ENCODE data around the gene ANKRD33B. TPM values are rescaled to one million over a fixed set of nuclear protein-coding genes. Genes with fewer than 3 reads are reported as not detected.

ANKRD33B gene
- total and polyA plus RNA-seq, 9 of the 15 experiments (the other 6 are each of a cell fraction or from before 2014, with no cell fraction given), result 0.10 to 1.7 (median 0.40) TPM

DNA sequence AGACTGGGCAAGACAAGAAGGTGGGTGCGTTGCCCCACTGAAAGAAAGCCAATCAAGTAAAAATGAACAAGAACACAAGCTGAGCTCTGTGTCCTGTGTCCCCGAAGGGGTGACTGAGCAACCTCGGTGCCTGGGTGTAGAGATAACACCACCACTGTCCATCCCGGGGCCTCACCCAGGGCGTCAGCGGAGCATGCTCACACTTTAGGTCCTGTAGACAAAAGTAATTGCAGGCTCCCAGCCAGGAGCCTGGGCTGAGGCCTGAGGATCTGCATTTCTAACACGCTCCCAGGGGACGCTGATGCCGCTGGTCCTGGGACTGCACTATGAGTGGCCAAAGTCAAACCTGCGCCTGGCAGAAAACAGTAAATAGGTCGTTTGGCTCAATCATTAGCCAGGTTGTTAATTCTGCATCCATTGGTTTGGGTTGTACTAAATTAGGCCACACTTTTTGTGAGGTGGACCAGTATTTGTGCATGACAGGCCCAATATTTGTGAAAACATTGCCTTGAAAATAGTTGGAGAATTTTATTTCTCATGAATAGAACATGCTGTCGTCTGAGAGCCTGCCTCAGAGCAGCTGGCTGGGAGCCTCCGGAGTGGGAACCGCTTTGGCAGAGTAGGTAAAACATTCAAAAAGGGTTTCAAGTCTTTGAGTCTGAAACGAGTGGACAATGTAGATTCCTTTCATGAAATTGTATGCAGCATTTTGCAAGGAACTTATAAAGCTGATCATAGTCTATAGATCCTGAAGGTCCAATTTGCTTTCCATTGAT is 38.3 kb downstream of the ANKRD33B start (continued):
- no peak for TF ChIP-seq RREB1 (CRISPR knock-in tag; IDR thresholded peaks at IDR 0.05)
- TF ChIP-seq TRIM25 (IDR thresholded peaks at IDR 0.05; ENCODE audit: borderline replicate concordance), result no peak
- no peak for TF ChIP-seq SMC3 (conservative IDR thresholded peaks at IDR 0.05; ENCODE audit: insufficient read depth, low read depth, low read length)
- TF ChIP-seq BMI1 (IDR thresholded peaks at IDR 0.05; ENCODE audit: low read length), result no peak
- no peak for TF ChIP-seq SNAPC5 (CRISPR knock-in tag; IDR thresholded peaks at IDR 0.05)
- TF ChIP-seq, protein P1, sequence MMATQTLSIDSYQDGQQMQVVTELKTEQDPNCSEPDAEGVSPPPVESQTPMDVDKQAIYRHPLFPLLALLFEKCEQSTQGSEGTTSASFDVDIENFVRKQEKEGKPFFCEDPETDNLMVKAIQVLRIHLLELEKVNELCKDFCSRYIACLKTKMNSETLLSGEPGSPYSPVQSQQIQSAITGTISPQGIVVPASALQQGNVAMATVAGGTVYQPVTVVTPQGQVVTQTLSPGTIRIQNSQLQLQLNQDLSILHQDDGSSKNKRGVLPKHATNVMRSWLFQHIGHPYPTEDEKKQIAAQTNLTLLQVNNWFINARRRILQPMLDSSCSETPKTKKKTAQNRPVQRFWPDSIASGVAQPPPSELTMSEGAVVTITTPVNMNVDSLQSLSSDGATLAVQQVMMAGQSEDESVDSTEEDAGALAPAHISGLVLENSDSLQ (IDR thresholded peaks at IDR 0.05), result peak; percentile 63
- TF ChIP-seq, protein P2, sequence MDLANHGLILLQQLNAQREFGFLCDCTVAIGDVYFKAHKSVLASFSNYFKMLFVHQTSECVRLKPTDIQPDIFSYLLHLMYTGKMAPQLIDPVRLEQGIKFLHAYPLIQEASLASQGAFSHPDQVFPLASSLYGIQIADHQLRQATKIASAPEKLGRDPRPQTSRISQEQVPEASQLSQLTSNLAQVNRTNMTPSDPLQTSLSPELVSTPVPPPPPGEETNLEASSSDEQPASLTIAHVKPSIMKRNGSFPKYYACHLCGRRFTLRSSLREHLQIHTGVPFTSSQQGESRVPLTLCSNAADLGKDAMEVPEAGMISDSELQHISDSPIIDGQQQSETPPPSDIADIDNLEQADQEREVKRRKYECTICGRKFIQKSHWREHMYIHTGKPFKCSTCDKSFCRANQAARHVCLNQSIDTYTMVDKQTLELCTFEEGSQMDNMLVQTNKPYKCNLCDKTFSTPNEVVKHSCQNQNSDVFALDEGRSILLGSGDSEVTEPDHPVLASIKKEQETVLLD (IDR thresholded peaks at IDR 0.05), result no peak
- peak; percentile 85 for TF ChIP-seq SOX6 (IDR thresholded peaks at IDR 0.05)
- TF ChIP-seq E2F1 (CRISPR knock-in tag; IDR thresholded peaks at IDR 0.05), result no peak
- no peak for TF ChIP-seq ZNF253 (CRISPR knock-in tag; conservative IDR thresholded peaks at IDR 0.05)
- no peak for TF ChIP-seq IRF2 (CRISPR knock-in tag; IDR thresholded peaks at IDR 0.05)
- TF ChIP-seq GABPB2 (CRISPR knock-in tag; conservative IDR thresholded peaks at IDR 0.05), result no peak
- TF ChIP-seq CHD1 (IDR thresholded peaks at IDR 0.05; ENCODE audit: low read length), result no peak
- no peak for TF ChIP-seq GABPA (tag; conservative IDR thresholded peaks at IDR 0.05; ENCODE audit: low read depth)
- peak; percentile 79 for TF ChIP-seq SMAD4 (CRISPR knock-in tag; conservative IDR thresholded peaks at IDR 0.05)
- peak; percentile 58; the same call in 1 of the 2 replicates for TF ChIP-seq KLF16 (IDR thresholded peaks at IDR 0.05)
- no peak for TF ChIP-seq TFAM (CRISPR knock-in tag; conservative IDR thresholded peaks at IDR 0.05)

All from K562 (cell line).